ENCODE measurements around the gene KLHL28.

DNA sequence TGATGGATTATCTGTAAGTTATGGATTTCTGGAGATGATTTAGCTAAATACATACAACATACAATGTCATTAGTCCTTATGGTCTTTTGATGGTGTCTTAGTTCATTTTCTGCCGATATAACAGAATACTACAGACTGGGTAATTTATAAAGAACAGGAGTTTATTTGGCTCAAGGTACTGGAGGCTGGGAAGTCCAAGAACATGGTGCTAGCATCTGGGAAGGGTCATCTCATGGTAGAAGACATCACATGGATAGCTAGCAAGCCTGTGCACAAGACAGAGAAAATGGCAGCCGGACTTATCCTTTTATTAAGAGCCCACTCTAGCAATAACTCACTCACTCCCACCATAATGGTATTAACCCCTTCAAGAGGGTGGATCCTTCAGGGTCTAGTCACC, 24.2 kb downstream of the KLHL28 start:
- TF ChIP-seq, protein P1, sequence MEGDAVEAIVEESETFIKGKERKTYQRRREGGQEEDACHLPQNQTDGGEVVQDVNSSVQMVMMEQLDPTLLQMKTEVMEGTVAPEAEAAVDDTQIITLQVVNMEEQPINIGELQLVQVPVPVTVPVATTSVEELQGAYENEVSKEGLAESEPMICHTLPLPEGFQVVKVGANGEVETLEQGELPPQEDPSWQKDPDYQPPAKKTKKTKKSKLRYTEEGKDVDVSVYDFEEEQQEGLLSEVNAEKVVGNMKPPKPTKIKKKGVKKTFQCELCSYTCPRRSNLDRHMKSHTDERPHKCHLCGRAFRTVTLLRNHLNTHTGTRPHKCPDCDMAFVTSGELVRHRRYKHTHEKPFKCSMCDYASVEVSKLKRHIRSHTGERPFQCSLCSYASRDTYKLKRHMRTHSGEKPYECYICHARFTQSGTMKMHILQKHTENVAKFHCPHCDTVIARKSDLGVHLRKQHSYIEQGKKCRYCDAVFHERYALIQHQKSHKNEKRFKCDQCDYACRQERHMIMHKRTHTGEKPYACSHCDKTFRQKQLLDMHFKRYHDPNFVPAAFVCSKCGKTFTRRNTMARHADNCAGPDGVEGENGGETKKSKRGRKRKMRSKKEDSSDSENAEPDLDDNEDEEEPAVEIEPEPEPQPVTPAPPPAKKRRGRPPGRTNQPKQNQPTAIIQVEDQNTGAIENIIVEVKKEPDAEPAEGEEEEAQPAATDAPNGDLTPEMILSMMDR (conservative IDR thresholded peaks at IDR 0.05 in 1 of 2, IDR thresholded peaks at IDR 0.05 in 1 of 2; ENCODE audit: low read depth in 1 of 2, low read length in 2 of 2), result no peak
- TF ChIP-seq EZH2 (IDR thresholded peaks at IDR 0.05; ENCODE audit: low read length, missing control alignments), result no peak
